ENCODE results near the gene GFPT1.

DNA sequence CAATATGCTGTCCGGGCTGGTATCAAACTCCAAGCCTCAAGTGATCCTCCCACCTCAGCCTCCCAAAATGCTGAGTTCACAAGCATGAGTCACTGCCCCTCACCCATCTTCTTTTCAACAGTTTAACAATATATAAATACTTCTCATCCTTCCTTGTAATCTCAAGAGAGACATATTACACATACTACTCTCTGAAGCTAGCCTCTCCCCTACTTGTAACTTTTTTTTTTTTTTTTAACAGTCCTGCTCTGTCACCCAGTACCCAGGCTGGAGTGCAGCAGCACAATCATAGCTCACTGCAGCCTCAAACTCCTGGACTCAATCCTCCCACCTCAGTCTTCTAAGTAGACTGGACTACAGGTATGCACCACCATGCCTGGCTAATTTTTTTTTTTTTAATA, 5.7 kb downstream of the GFPT1 start:
- TF ChIP-seq POLR2A (IDR thresholded peaks at IDR 0.05), result no peak
- TF ChIP-seq, protein P1, sequence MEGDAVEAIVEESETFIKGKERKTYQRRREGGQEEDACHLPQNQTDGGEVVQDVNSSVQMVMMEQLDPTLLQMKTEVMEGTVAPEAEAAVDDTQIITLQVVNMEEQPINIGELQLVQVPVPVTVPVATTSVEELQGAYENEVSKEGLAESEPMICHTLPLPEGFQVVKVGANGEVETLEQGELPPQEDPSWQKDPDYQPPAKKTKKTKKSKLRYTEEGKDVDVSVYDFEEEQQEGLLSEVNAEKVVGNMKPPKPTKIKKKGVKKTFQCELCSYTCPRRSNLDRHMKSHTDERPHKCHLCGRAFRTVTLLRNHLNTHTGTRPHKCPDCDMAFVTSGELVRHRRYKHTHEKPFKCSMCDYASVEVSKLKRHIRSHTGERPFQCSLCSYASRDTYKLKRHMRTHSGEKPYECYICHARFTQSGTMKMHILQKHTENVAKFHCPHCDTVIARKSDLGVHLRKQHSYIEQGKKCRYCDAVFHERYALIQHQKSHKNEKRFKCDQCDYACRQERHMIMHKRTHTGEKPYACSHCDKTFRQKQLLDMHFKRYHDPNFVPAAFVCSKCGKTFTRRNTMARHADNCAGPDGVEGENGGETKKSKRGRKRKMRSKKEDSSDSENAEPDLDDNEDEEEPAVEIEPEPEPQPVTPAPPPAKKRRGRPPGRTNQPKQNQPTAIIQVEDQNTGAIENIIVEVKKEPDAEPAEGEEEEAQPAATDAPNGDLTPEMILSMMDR (IDR thresholded peaks at IDR 0.05), result no peak

Data from adrenal gland (tissue), 5 donors.